Measurements from ENCODE around the gene STX18. TPM values are rescaled to one million over a fixed set of nuclear protein-coding genes. Genes with fewer than 3 reads are reported as not detected.

The STX18 gene
- total and polyA plus RNA-seq, 2 of the 13 experiments (the other 11 are each of a cell fraction or from before 2014, with no cell fraction given): 23.9 to 37.1 TPM

- ChIA-PET CTCF (ENCODE audit: low intra/inter-chr PET ratio, low total read pairs) (no interaction called here), POLR2A (no interaction called here)
Observed at GRCh38 chr4:4427121-4427870, 114.6 kb downstream of the STX18 start.

GRCh38 chr4:4426511-4427120, 115.2 kb downstream of the STX18 start:
- ChIA-PET POLR2A (no interaction called here), CTCF (ENCODE audit: low intra/inter-chr PET ratio, low total read pairs) (no interaction called here)
- Histone ChIP-seq H3K36me3 (replicated peaks in 1 of 2; ENCODE audit: control insufficient read depth in 1 of 2, insufficient read depth in 2 of 2, low read length in 2 of 2) (peaks cover 15 to 41% of the 10 kb centered on the region in 2 experiments), H4K20me1 (ENCODE audit: insufficient read depth, low read length) (no peaks in the 10 kb centered on the region), H2AFZ (ENCODE audit: low read length) (no peak overlapping the region), H3K4me3 (replicated peaks in 1 of 3; ENCODE audit: insufficient read depth in 1 of 3, low read depth in 2 of 3, low read length in 3 of 3) (no peak overlapping the region), H3K4me1 (ENCODE audit: insufficient read depth, low read length) (no peaks in the 10 kb centered on the region), H3K4me2 (ENCODE audit: low read depth, low read length) (no peak overlapping the region), H3K9me3 (ENCODE audit: low read length) (no peaks in the 10 kb centered on the region), H3K27me3 (ENCODE audit: control insufficient read depth in 1 of 2, insufficient read depth in 2 of 2, low read length in 2 of 2) (no peaks in the 10 kb centered on the region), H3K79me2 (ENCODE audit: insufficient read depth, low read length) (no peaks in the 10 kb centered on the region), H3K27ac (ENCODE audit: extremely low read length, insufficient read depth, low read length) (no peak overlapping the region), H3K9ac (ENCODE audit: insufficient read depth, low read depth, low read length) (no peak overlapping the region)
- in situ Hi-C loops (cut with HindIII; ENCODE audit: extremely low pct_ligation_motif_present, low pct_unique_long_range_greater_than_20kb) (no loop called here), intact Hi-C loops (cut with micrococcal nuclease; ENCODE audit: unreplicated experiment) (no loop called here)
- 97% methylated on average over 11 of the region's 11 CpGs for WGBS (ENCODE audit: low lambda C conversion rate)
- no TSS peak for BruUV-seq (replicated peaks)
- no peak for FAIRE-seq
- no peak for DNase-seq (ENCODE audit: low spot score)
- ATAC-seq: no peak
- TF ChIP-seq ZNF672 (CRISPR knock-in tag; IDR thresholded peaks at IDR 0.05): no peak

More at GRCh38 chr4:4427121-4427870, 114.6 kb downstream of the STX18 start:
- Histone ChIP-seq H3K36me3 (replicated peaks in 1 of 2; ENCODE audit: control insufficient read depth in 1 of 2, insufficient read depth in 2 of 2, low read length in 2 of 2) (peaks cover 16 to 40% of the 10 kb centered on the region in 2 experiments), H3K4me1 (ENCODE audit: insufficient read depth, low read length) (no peaks in the 10 kb centered on the region), H3K27ac (ENCODE audit: extremely low read length, insufficient read depth, low read length) (no peak overlapping the region), H3K27me3 (ENCODE audit: control insufficient read depth in 1 of 2, insufficient read depth in 2 of 2, low read length in 2 of 2) (no peaks in the 10 kb centered on the region), H3K4me2 (ENCODE audit: low read depth, low read length) (no peak overlapping the region), H3K79me2 (ENCODE audit: insufficient read depth, low read length) (no peaks in the 10 kb centered on the region), H3K4me3 (replicated peaks in 1 of 3; ENCODE audit: insufficient read depth in 1 of 3, low read depth in 2 of 3, low read length in 3 of 3) (no peak overlapping the region), H3K9ac (ENCODE audit: insufficient read depth, low read depth, low read length) (no peak overlapping the region), H2AFZ (ENCODE audit: low read length) (no peak overlapping the region), H3K9me3 (ENCODE audit: low read length) (no peaks in the 10 kb centered on the region), H4K20me1 (ENCODE audit: insufficient read depth, low read length) (no peaks in the 10 kb centered on the region)
- no TSS peak for BruUV-seq (replicated peaks)
- no peak for DNase-seq (ENCODE audit: low spot score)
- TF ChIP-seq ZNF569 (CRISPR knock-in tag; IDR thresholded peaks at IDR 0.05; ENCODE audit: borderline replicate concordance) (no peak), SP2 (CRISPR knock-in tag; IDR thresholded peaks at IDR 0.05) (no peak), FOXA3 (CRISPR knock-in tag; IDR thresholded peaks at IDR 0.05) (no peak), SMARCC2 (IDR thresholded peaks at IDR 0.05) (no peak)
- no peak for ATAC-seq
- intact Hi-C loops (cut with micrococcal nuclease; ENCODE audit: unreplicated experiment) (no loop called here), in situ Hi-C loops (cut with HindIII; ENCODE audit: extremely low pct_ligation_motif_present, low pct_unique_long_range_greater_than_20kb) (no loop called here)
- WGBS (ENCODE audit: low lambda C conversion rate): 92% methylated on average over 12 of the region's 12 CpGs
- FAIRE-seq: no peak

All from HepG2 (cell line).